ENCODE measurements around the gene CHCHD10. TPM values are rescaled to one million over a fixed set of nuclear protein-coding genes. Genes with fewer than 3 reads are reported as not detected.

Gene CHCHD10
- total and polyA plus RNA-seq, 2 of the 13 experiments (the other 11 are each of a cell fraction or from before 2014, with no cell fraction given) = 37.0 to 62.8 TPM

- peaks cover 23% of the 10 kb centered on the region for H3K4me1 ChIP-seq (ENCODE audit: insufficient read depth, low read length)
- in situ Hi-C loops (cut with HindIII; ENCODE audit: extremely low pct_ligation_motif_present, low pct_unique_long_range_greater_than_20kb) = no loop called here
- BruUV-seq (replicated peaks) = TSS peak; percentile 75
- H3K79me2 ChIP-seq (ENCODE audit: insufficient read depth, low read length) = peaks cover 7% of the 10 kb centered on the region
- WGBS (ENCODE audit: low lambda C conversion rate) = 87% methylated on average over 12 of the region's 12 CpGs
- no peaks in the 10 kb centered on the region for H4K20me1 ChIP-seq (ENCODE audit: insufficient read depth, low read length)
- H3K4me2 ChIP-seq (ENCODE audit: low read depth, low read length) = peak overlapping the region; percentile 92
- ATAC-seq (no peak), FAIRE-seq (peak; percentile 34), DNase-seq (ENCODE audit: low spot score) (no peak)
- intact Hi-C loops (cut with micrococcal nuclease; ENCODE audit: unreplicated experiment) = no loop called here
- peak overlapping the region; percentile 78 to 92 (median 89) for H3K4me3 ChIP-seq (replicated peaks in 1 of 3; ENCODE audit: insufficient read depth in 1 of 3, low read depth in 2 of 3, low read length in 3 of 3)
- peaks cover 0 to 1% of the 10 kb centered on the region in 2 experiments; a peak in 1 of 5 replicates for H3K36me3 ChIP-seq (replicated peaks in 1 of 2; ENCODE audit: control insufficient read depth in 1 of 2, insufficient read depth in 2 of 2, low read length in 2 of 2)
- H3K9ac ChIP-seq (ENCODE audit: insufficient read depth, low read depth, low read length) = peak overlapping the region; percentile 69
- ChIA-PET POLR2A (interaction anchor here (1.1 to 1.9 kb wide), 6 partner anchors 14 to 100 kb away, joined by 3 to 7 read pairs (median 4); partner anchors contain the start of gene CHCHD10), CTCF (ENCODE audit: low intra/inter-chr PET ratio, low total read pairs) (no interaction called here)
- H3K27ac ChIP-seq (ENCODE audit: extremely low read length, insufficient read depth, low read length) = no peak overlapping the region
- TF ChIP-seq BHLHE40 (IDR thresholded peaks at IDR 0.05; ENCODE audit: low read length) (no peak), MAFG (CRISPR knock-in tag; IDR thresholded peaks at IDR 0.05) (0 out of 2 replicates have a peak, but pooled peaks have one; percentile 14)
- H3K27me3 ChIP-seq (ENCODE audit: control insufficient read depth in 1 of 2, insufficient read depth in 2 of 2, low read length in 2 of 2) = no peaks in the 10 kb centered on the region
- H2AFZ ChIP-seq (ENCODE audit: low read length) = no peak overlapping the region
- H3K9me3 ChIP-seq (ENCODE audit: low read length) = no peaks in the 10 kb centered on the region
Observed at GRCh38 chr22:23749841-23750301, 17.9 kb downstream of the CHCHD10 start.

- no peak overlapping the region for H2AFZ ChIP-seq (ENCODE audit: low read length)
- H3K4me3 ChIP-seq (replicated peaks in 1 of 3; ENCODE audit: insufficient read depth in 1 of 3, low read depth in 2 of 3, low read length in 3 of 3) = no peak overlapping the region
- ATAC-seq (no peak), DNase-seq (ENCODE audit: low spot score) (no peak), FAIRE-seq (no peak)
- BruUV-seq (replicated peaks) = no TSS peak
- CTCF ChIA-PET (ENCODE audit: low intra/inter-chr PET ratio, low total read pairs) = no interaction called here
- POLR2A ChIA-PET = interaction anchor here (0.7 kb wide), 1 partner anchor 78 kb away, joined by 3 read pairs; no protein-coding TSS in a partner anchor
- no peaks in the 10 kb centered on the region for H3K27me3 ChIP-seq (ENCODE audit: control insufficient read depth in 1 of 2, insufficient read depth in 2 of 2, low read length in 2 of 2)
- WGBS (ENCODE audit: low lambda C conversion rate) = 93% methylated on average over 6 of the region's 6 CpGs
- H3K9me3 ChIP-seq (ENCODE audit: low read length) = no peaks in the 10 kb centered on the region
- in situ Hi-C loops (cut with HindIII; ENCODE audit: extremely low pct_ligation_motif_present, low pct_unique_long_range_greater_than_20kb) (no loop called here), intact Hi-C loops (cut with micrococcal nuclease; ENCODE audit: unreplicated experiment) (no loop called here)
- TF ChIP-seq MYPOP (CRISPR knock-in tag; IDR thresholded peaks at IDR 0.05) = no peak
- TF ChIP-seq ELF3 (CRISPR knock-in tag; IDR thresholded peaks at IDR 0.05) = no peak
- TF ChIP-seq ZNF557 (CRISPR knock-in tag; IDR thresholded peaks at IDR 0.05) = no peak
- peaks cover 11 to 28% of the 10 kb centered on the region in 2 experiments; a peak in 3 of 5 replicates for H3K36me3 ChIP-seq (replicated peaks in 1 of 2; ENCODE audit: control insufficient read depth in 1 of 2, insufficient read depth in 2 of 2, low read length in 2 of 2)
- no peaks in the 10 kb centered on the region for H4K20me1 ChIP-seq (ENCODE audit: insufficient read depth, low read length)
- peaks cover 7% of the 10 kb centered on the region for H3K79me2 ChIP-seq (ENCODE audit: insufficient read depth, low read length)
- H3K4me2 ChIP-seq (ENCODE audit: low read depth, low read length) = no peak overlapping the region
- no peak overlapping the region for H3K9ac ChIP-seq (ENCODE audit: insufficient read depth, low read depth, low read length)
- no peak overlapping the region for H3K27ac ChIP-seq (ENCODE audit: extremely low read length, insufficient read depth, low read length)
- peaks cover 10% of the 10 kb centered on the region for H3K4me1 ChIP-seq (ENCODE audit: insufficient read depth, low read length)
Observed at GRCh38 chr22:23745791-23746190, 22.0 kb downstream of the CHCHD10 start.
